Breast epithelium (tissue), 3 donors: ENCODE data around the gene KLHL5.

Source experiments
- CTCF ChIP-seq, 3 donors: fragments of 450-650 bp; IDR thresholded peaks; one replicate each; pipeline ENCODE4 v1.5.1; 2016 to 2017; ENCODE audit warnings: antibody characterized with exemption in 3 of 3, mild to moderate bottlenecking in 3 of 3, moderate library complexity in 3 of 3
- POLR2A ChIP-seq: fragments of 450-650 bp; IDR thresholded peaks from one replicate; pipeline ENCODE4 v1.6.1; 2016; ENCODE audit warnings: antibody characterized with exemption, mild to moderate bottlenecking, moderate library complexity

- TF ChIP-seq CTCF (IDR thresholded peaks at IDR 0.05) (no peak), POLR2A (no peak)
Observed at GRCh38 chr4:39029752-39030694, 32.0 kb upstream of the KLHL5 start.
